GM12878 (cell line): ENCODE results near the gene PTPN13.

Experiments used
- CTCF ChIP-seq, 3 experiments: IDR thresholded peaks in 2 of 3; conservative IDR thresholded peaks in 1 of 3; 2 replicates each; pipeline ENCODE4 v1.5.1; 2011; ENCODE audit warnings: low read depth in 3 of 3, low read length in 3 of 3, mild to moderate bottlenecking in 3 of 3, control low read depth in 2 of 3, moderate library complexity in 2 of 3, inconsistent platforms in 1 of 3, mixed read lengths in 1 of 3; ENCODE audit not compliant: control insufficient read depth in 2 of 3, insufficient read depth in 1 of 3; ENCODE audit errors: extremely low read depth in 1 of 3
- MXI1 ChIP-seq: fragments of 150-350 bp; IDR thresholded peaks from 2 replicates; pipeline ENCODE4 v1.6.1; 2011; ENCODE audit warnings: low read depth, mild to moderate bottlenecking, inconsistent platforms, low read length, improper control_type of control experiment
- YY1 ChIP-seq: IDR thresholded peaks from 2 replicates; pipeline ENCODE4 v1.6.1; 2011; ENCODE audit warnings: low read depth, mild to moderate bottlenecking, low read length

- TF ChIP-seq CTCF (IDR thresholded peaks at IDR 0.05 in 2 of 3, conservative IDR thresholded peaks at IDR 0.05 in 1 of 3; ENCODE audit: control insufficient read depth in 2 of 3, extremely low read depth in 1 of 3, insufficient read depth in 1 of 3, low read depth in 3 of 3, low read length in 3 of 3) = no peak
- no peak for TF ChIP-seq YY1
- no peak for TF ChIP-seq MXI1
These were observed 254.0 kb downstream of the PTPN13 start for GRCh38 chr4:86848136-86848535.
